Thyroid gland (tissue), 4 donors: ENCODE results near the gene PDZD2. TPM values are rescaled to one million over a fixed set of nuclear protein-coding genes. Genes with fewer than 3 reads are reported as not detected.
"Not testable (repeated sequence)": the region's sequence is repeated elsewhere in the genome, so short reads cannot be mapped to it uniquely, and the experiment has no call there.

Source experiments
- DNase-seq, 2 donors: peaks; one replicate each; pipeline ENCODE4 v3.0.0-alpha.2; 2019
- H3K27ac ChIP-seq, 3 donors: fragments of 200-600 bp; sonication (generic); 1 replicate in 2 of 3; 2 replicates in 1 of 3; pipeline ENCODE4 v1.5.1; 2016 to 2019; ENCODE audit warnings: mild to moderate bottlenecking in 1 of 3, moderate library complexity in 1 of 3
- H3K27me3 ChIP-seq: fragments of 200-600 bp; sonication (generic); one replicate; pipeline ENCODE4 v1.5.1; 2019
- H3K36me3 ChIP-seq, 2 donors: fragments of 200-600 bp; sonication (generic); one replicate each; pipeline ENCODE4 v1.5.1; 2016 to 2019
- H3K4me1 ChIP-seq, 2 donors: fragments of 200-600 bp; sonication (generic); one replicate each; pipeline ENCODE4 v1.5.1; 2017 to 2019
- H3K4me3 ChIP-seq, 3 donors: fragments of 200-600 bp; sonication (generic); replicated peaks in 1 of 3; 1 replicate in 2 of 3; 2 replicates in 1 of 3; pipeline ENCODE4 v1.5.1; 2016; ENCODE audit warnings: mild to moderate bottlenecking in 1 of 3
- H3K9me3 ChIP-seq: fragments of 200-600 bp; sonication (generic); one replicate; pipeline ENCODE4 v1.5.1; 2017
- POLR2A ChIP-seq, 2 donors: fragments of 450-650 bp; IDR thresholded peaks; one replicate each; pipeline ENCODE4 v1.6.1; 2017; ENCODE audit warnings: antibody characterized with exemption in 2 of 2, mild to moderate bottlenecking in 2 of 2, moderate library complexity in 1 of 2
- WGBS, 2 donors: methylation state at CpG; one replicate each; pipeline ENCODE4 v1.1.5; 2017; 5-methylcytosine and 5-hydroxymethylcytosine counted together
- intact Hi-C: fragments of 100-400 bp; cut with DNase I; formaldehyde crosslinking; loops from one replicate; pipeline ENCODE4 v1.15.1; 2023
- total RNA-seq, 4 donors: library from RNA; depleted of rRNA; stranded (reverse); fragments of >200 nt; gene quantifications; one replicate each; pipeline ENCODE4 v1.2.3, GENCODE V29; 2016
- TF ChIP-seq, protein P1 (sequence below), 6 experiments: fragments of 200-600 bp in 3 of 6; fragments of 450-650 bp in 3 of 6; sonication (generic) in 3 of 6; IDR thresholded peaks; one replicate each; pipeline ENCODE4 v1.5.1; 2016 to 2019; ENCODE audit warnings: antibody characterized with exemption in 6 of 6, mild to moderate bottlenecking in 2 of 6, inconsistent platforms in 1 of 6, moderate library complexity in 1 of 6

Gene PDZD2
- total RNA-seq, 4 donors from 2014 or later, result 1.8 to 4.5 (median 3.9) TPM

DNA sequence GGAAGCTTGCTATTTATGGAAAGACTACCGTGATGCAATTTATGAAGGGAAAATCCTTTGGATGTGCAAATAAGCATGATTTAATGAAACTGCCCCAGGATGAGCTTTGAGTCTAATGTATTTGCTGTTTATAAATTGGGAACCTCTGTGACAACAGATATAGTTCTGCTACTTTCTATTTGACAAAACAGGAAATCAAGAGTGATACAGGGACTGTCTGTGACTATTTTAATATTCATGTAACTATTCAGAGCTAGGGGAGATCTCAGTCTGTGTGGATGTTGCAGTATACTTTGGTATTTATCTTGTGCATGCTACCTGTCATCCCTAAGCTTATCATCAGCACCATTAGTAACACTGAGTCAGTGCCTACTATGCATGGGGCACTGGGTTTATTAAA is 132.1 kb downstream of the PDZD2 start:
- 67 to 86% methylated on average over 1 of the region's 1 CpG for WGBS, 2 donors
- Histone ChIP-seq H3K27ac (no peak overlapping the region), H3K9me3 (no peaks in the 10 kb centered on the region), H3K36me3 (no peaks in the 10 kb centered on the region), H3K4me3 (no peak overlapping the region), H3K27me3 (no peaks in the 10 kb centered on the region), H3K4me1 (no peaks in the 10 kb centered on the region)
- TF ChIP-seq POLR2A (IDR thresholded peaks at IDR 0.05), result no peak
- TF ChIP-seq, protein P1, sequence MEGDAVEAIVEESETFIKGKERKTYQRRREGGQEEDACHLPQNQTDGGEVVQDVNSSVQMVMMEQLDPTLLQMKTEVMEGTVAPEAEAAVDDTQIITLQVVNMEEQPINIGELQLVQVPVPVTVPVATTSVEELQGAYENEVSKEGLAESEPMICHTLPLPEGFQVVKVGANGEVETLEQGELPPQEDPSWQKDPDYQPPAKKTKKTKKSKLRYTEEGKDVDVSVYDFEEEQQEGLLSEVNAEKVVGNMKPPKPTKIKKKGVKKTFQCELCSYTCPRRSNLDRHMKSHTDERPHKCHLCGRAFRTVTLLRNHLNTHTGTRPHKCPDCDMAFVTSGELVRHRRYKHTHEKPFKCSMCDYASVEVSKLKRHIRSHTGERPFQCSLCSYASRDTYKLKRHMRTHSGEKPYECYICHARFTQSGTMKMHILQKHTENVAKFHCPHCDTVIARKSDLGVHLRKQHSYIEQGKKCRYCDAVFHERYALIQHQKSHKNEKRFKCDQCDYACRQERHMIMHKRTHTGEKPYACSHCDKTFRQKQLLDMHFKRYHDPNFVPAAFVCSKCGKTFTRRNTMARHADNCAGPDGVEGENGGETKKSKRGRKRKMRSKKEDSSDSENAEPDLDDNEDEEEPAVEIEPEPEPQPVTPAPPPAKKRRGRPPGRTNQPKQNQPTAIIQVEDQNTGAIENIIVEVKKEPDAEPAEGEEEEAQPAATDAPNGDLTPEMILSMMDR (IDR thresholded peaks at IDR 0.05), result no peak
- no peak for DNase-seq
- intact Hi-C loops, result no loop called here

DNA sequence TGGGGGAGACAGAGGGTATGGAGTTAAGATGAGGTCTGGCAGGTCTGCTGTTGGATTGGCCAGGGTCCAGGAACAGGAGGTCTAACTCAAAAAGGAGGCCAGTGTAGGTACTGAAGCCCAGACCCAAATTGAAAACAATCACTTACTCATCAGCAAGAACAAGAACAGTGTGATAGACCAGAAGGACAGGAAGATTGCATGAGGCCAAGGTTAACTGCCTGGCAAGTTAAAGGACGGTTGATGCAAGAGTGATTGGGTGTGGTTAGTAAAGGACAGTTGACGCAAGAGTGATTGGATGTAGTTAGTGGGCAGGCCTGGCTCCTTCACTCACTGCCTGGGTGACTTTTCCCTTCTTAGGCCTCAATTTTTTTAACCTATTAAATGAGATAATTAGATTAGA is 132.6 kb downstream of the PDZD2 start:
- no peaks in the 10 kb centered on the region for H3K27me3 ChIP-seq
- no peaks in the 10 kb centered on the region for H3K4me1 ChIP-seq
- no peak overlapping the region for H3K4me3 ChIP-seq
- no peaks in the 10 kb centered on the region for H3K36me3 ChIP-seq
- 84 to 89% methylated on average over 2 of the region's 2 CpGs for WGBS, 2 donors
- no peaks in the 10 kb centered on the region for H3K9me3 ChIP-seq
- intact Hi-C loops, result no loop called here
- no peak for DNase-seq
- TF ChIP-seq, protein P1 (IDR thresholded peaks at IDR 0.05), result no peak
- TF ChIP-seq POLR2A (IDR thresholded peaks at IDR 0.05), result no peak
- no peak overlapping the region for H3K27ac ChIP-seq

DNA sequence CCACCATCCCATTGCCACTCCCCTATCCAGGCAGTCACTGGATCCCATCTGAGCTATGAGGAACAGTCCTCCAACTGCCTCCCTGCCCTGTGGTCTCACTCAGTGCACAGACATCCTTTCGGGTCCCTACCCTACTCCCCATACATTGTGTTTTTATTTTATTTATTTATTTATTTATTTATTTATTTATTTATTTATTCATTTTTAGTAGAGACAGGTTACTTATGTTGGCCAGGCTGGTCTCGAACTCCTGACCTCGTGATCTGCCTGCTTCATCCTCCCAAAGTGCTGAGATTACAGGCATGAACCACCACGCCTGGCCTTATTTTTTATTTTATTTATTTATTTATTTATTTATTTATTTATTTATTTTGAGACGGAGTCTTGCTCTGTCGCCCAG is 137.4 kb downstream of the PDZD2 start:
- H3K27me3 ChIP-seq, H3K9me3 ChIP-seq, H3K36me3 ChIP-seq, H3K4me3 ChIP-seq, H3K27ac ChIP-seq, H3K4me1 ChIP-seq, intact Hi-C loops, DNase-seq: not testable (repeated sequence)
- whole genome bisulfite sequencing, 2 donors, result 95% methylated on average over 6 of the region's 6 CpGs

DNA sequence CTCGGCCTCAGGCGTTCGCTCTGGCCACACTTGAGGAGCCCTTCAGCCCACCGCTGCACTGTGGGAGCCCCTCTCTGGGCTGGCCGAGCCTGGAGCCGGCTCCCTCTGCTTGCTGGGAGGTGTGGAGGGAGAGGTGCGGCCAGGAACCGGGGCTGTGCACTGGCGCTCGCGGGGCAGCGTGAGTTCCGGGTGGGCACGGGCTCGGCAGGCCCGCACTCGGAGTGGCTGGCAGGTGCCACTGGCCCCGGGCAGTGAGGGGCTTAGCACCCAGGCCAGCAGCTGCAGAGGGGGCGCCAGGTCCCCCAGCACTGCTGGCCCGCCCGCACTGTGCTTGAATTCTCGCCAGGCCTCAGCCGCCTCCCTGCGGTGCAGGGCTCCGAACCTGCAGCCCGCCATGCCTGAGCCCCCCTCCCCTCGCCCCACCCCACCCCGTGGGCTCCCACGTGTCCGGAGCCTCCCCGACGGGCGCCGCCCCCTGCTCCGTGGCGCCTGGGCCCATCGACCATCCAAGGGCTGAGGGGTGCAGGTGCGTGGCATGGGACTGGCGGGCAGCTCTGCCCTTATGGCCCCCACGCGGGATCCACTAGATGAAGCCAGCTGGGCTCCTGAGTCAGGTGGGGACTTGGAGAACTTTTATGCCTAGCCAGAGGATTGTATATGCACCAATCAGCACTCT is 138.2 kb downstream of the PDZD2 start:
- Histone ChIP-seq H3K4me1 (no peaks in the 10 kb centered on the region), H3K36me3 (no peaks in the 10 kb centered on the region), H3K9me3 (no peaks in the 10 kb centered on the region), H3K4me3 (no peak overlapping the region), H3K27me3 (no peaks in the 10 kb centered on the region), H3K27ac (no peak overlapping the region)
- intact Hi-C loops, result no loop called here
- TF ChIP-seq POLR2A (IDR thresholded peaks at IDR 0.05), result no peak
- TF ChIP-seq, protein P1 (IDR thresholded peaks at IDR 0.05), result no peak
- WGBS, 2 donors, result 92% methylated on average over 10 to 16 of the region's 41 CpGs
- no peak for DNase-seq

DNA sequence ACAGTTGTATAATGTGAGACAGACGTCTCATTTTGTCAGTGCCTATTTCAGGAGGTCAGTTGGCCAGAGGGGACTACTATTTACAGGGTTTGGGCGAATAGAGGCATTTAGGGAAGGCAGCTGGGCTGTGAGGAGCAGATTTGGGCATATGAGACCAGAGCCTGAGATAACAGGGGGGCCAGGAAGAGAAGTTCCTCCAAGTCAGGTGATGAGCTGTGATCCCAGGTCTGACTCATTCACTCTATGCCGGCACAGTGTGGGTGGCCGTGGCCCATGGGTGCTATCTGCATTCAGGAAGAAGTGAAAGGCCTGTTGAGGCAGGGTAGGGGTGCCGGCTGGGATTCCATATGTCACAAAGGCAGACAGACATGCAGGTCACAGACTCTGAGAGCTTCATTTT is 142.8 kb downstream of the PDZD2 start:
- Histone ChIP-seq H3K36me3 (no peaks in the 10 kb centered on the region), H3K27ac (no peak overlapping the region), H3K9me3 (no peaks in the 10 kb centered on the region), H3K4me3 (no peak overlapping the region), H3K27me3 (no peaks in the 10 kb centered on the region), H3K4me1 (no peaks in the 10 kb centered on the region)
- TF ChIP-seq, protein P1 (IDR thresholded peaks at IDR 0.05), result no peak
- no peak for TF ChIP-seq POLR2A (IDR thresholded peaks at IDR 0.05)
- WGBS, 2 donors, result 83 to 85% methylated on average over 5 of the region's 5 CpGs
- DNase-seq, result no peak
- intact Hi-C loops, result no loop called here
